Measurements from ENCODE around the gene POTEJ.
"Not testable (repeated sequence)": the region's sequence is repeated elsewhere in the genome, so short reads cannot be mapped to it uniquely, and the experiment has no call there.

- not testable (repeated sequence) for TF ChIP-seq CTCF (IDR thresholded peaks at IDR 0.05 in 8 of 11, conservative IDR thresholded peaks at IDR 0.05 in 3 of 11); POLR2AphosphoS5 (IDR thresholded peaks at IDR 0.05); POLR2A (IDR thresholded peaks at IDR 0.05)
These were observed 9.5 kb upstream of the POTEJ start for GRCh38 chr2:130601648-130602302.
